ENCODE results near the gene SLC37A3.

DNA sequence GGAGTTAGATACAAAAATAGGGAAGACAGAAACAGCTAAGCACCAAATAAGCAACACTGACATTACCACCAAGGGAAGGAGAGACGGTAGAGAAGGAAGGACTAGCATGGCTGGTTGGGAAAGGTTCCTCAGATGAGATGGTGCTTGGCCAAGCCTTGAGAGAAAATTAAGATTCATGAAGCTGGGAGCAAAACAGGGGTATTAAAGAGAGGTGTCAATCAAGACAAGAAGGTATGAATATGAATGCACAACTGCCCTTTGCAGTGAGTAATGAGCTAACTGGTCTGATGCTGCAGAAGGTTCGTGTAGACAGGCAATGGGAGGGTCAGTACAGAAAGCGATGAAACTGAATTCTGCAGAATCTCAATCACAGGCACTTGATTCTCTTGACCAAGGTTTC is 67.7 kb downstream of the SLC37A3 start:
- TF ChIP-seq, protein P1, sequence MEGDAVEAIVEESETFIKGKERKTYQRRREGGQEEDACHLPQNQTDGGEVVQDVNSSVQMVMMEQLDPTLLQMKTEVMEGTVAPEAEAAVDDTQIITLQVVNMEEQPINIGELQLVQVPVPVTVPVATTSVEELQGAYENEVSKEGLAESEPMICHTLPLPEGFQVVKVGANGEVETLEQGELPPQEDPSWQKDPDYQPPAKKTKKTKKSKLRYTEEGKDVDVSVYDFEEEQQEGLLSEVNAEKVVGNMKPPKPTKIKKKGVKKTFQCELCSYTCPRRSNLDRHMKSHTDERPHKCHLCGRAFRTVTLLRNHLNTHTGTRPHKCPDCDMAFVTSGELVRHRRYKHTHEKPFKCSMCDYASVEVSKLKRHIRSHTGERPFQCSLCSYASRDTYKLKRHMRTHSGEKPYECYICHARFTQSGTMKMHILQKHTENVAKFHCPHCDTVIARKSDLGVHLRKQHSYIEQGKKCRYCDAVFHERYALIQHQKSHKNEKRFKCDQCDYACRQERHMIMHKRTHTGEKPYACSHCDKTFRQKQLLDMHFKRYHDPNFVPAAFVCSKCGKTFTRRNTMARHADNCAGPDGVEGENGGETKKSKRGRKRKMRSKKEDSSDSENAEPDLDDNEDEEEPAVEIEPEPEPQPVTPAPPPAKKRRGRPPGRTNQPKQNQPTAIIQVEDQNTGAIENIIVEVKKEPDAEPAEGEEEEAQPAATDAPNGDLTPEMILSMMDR (IDR thresholded peaks at IDR 0.05) = no peak
- no peak for TF ChIP-seq EP300 (IDR thresholded peaks at IDR 0.05)
